GM12878 (cell line): ENCODE measurements around the gene TADA3.

Experiments used
- MTA3 ChIP-seq: IDR thresholded peaks from 2 replicates; pipeline ENCODE4 v1.6.1; 2012; ENCODE audit warnings: low read length, inconsistent platforms, borderline replicate concordance
- TCF12 ChIP-seq: IDR thresholded peaks from 2 replicates; pipeline ENCODE4 v1.6.1; 2011; ENCODE audit warnings: low read depth, mild to moderate bottlenecking, low read length

DNA sequence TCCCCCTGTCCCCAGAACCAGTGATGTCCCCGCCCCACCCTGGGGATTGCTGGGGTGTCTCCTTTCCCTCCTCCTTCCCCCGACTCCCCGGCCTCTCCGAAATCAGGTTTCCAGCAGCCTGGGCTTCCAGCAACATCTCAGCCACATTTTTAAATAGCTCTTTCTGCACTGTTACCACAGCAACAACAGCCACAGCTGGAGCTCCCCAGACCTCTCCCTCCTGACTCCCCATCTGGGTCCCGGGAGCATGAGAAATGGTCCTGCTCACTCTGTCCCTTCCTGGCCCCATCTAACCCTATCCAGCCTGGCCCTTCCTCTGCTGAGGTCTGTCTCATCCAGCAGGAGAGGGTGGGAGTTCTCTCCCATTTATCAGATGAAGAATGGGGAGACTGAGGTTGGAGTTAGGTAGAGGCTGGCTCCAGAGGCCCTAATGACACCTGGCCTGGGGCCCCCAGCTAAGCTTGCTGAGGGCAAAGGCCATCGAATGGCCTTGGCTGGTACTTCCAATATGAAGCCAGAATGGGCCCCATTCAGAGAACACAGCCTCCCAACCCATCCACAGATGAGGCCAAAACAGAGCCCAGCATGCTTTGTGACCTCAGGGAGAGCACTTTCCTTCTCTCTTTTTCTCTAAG, 24.0 kb downstream of the TADA3 start:
- TF ChIP-seq TCF12 (no peak), MTA3 (no peak)
